Measurements from ENCODE around the gene SCGB1D4. TPM values are rescaled to one million over a fixed set of nuclear protein-coding genes. Genes with fewer than 3 reads are reported as not detected.

Gene SCGB1D4
- polyA plus RNA-seq, 1 donor (not counting 4 experiments of a cell fraction or from before 2014, with no cell fraction given), result not detected

- Histone ChIP-seq H3K9me3 (ENCODE audit: control insufficient read depth, low read depth, low read length) (no peaks in the 10 kb centered on the region), H3K27me3 (ENCODE audit: control insufficient read depth, extremely low read depth, insufficient read depth, low read length) (peaks cover 5% of the 10 kb centered on the region), H3K4me2 (ENCODE audit: control insufficient read depth, extremely low read depth, insufficient read depth, low read depth, low read length) (no peak overlapping the region), H3K9me1 (ENCODE audit: control insufficient read depth, extremely low read depth, insufficient read depth, low read length) (no peaks in the 10 kb centered on the region), H3K4me3 (ENCODE audit: control insufficient read depth in 2 of 3, extremely low read depth in 1 of 3, insufficient read depth in 2 of 3, low read depth in 1 of 3, low read length in 3 of 3) (no peak overlapping the region), H2AFZ (ENCODE audit: control insufficient read depth, low read length) (no peak overlapping the region), H3K27ac (ENCODE audit: control insufficient read depth, insufficient read depth, low read length) (no peak overlapping the region), H3K79me2 (ENCODE audit: control insufficient read depth, insufficient read depth, low read length) (no peaks in the 10 kb centered on the region), H3K4me1 (ENCODE audit: control insufficient read depth, extremely low read depth, insufficient read depth, low read length) (no peaks in the 10 kb centered on the region), H4K20me1 (ENCODE audit: control insufficient read depth, extremely low read depth, insufficient read depth, low read length) (no peaks in the 10 kb centered on the region), H3K36me3 (ENCODE audit: control insufficient read depth in 2 of 2, extremely low read depth in 1 of 2, insufficient read depth in 2 of 2, low read length in 2 of 2) (no peaks in the 10 kb centered on the region), H3K9ac (ENCODE audit: control insufficient read depth, extremely low read depth, insufficient read depth, low read length) (no peak overlapping the region)
- DNase-seq (ENCODE audit: low read depth, low spot score), result no peak
- dilution Hi-C loops (cut with MboI; ENCODE audit: extremely low pct_ligation_motif_present, low sequenced_read_pairs), result no loop called here
- no peak for FAIRE-seq
- TF ChIP-seq EZH2 (IDR thresholded peaks at IDR 0.05; ENCODE audit: low read length) (no peak), CTCF (optimal IDR thresholded peaks at IDR 0.05 in 1 of 3, IDR thresholded peaks at IDR 0.05 in 1 of 3, conservative IDR thresholded peaks at IDR 0.05 in 1 of 3; ENCODE audit: extremely low read depth in 1 of 3, insufficient read depth in 2 of 3, low read length in 3 of 3) (no peak)
Observed at GRCh38 chr11:62273284-62273683, 25.6 kb downstream of the SCGB1D4 start.

GRCh38 chr11:62269654-62270278 is 29.1 kb downstream of the SCGB1D4 start, which contains the start of gene SCGB2A2:
Gene SCGB2A2, plus strand, starts transcription at chr11:62270158. Its CDS starts 59 bp downstream, at chr11:62270217.
- no peak within 1 kb of the TSS for H3K9ac ChIP-seq (ENCODE audit: control insufficient read depth, extremely low read depth, insufficient read depth, low read length)

More at GRCh38 chr11:62269654-62270278, 29.1 kb downstream of the SCGB1D4 start, which contains the start of gene SCGB2A2:
- Histone ChIP-seq H4K20me1 (ENCODE audit: control insufficient read depth, extremely low read depth, insufficient read depth, low read length) (no peaks in the 10 kb centered on the region), H3K27ac (ENCODE audit: control insufficient read depth, insufficient read depth, low read length) (no peak within 1 kb of the TSS), H3K9me1 (ENCODE audit: control insufficient read depth, extremely low read depth, insufficient read depth, low read length) (no peaks in the 10 kb centered on the region), H3K36me3 (ENCODE audit: control insufficient read depth in 2 of 2, extremely low read depth in 1 of 2, insufficient read depth in 2 of 2, low read length in 2 of 2) (no peaks in the 10 kb centered on the region), H3K4me1 (ENCODE audit: control insufficient read depth, extremely low read depth, insufficient read depth, low read length) (no peaks in the 10 kb centered on the region), H3K27me3 (ENCODE audit: control insufficient read depth, extremely low read depth, insufficient read depth, low read length) (no peaks in the 10 kb centered on the region), H3K79me2 (ENCODE audit: control insufficient read depth, insufficient read depth, low read length) (no peaks in the 10 kb centered on the region), H3K9me3 (ENCODE audit: control insufficient read depth, low read depth, low read length) (no peaks in the 10 kb centered on the region), H3K4me3 (ENCODE audit: control insufficient read depth in 2 of 3, extremely low read depth in 1 of 3, insufficient read depth in 2 of 3, low read depth in 1 of 3, low read length in 3 of 3) (no peak within 1 kb of the TSS), H2AFZ (ENCODE audit: control insufficient read depth, low read length) (no peak within 1 kb of the TSS), H3K4me2 (ENCODE audit: control insufficient read depth, extremely low read depth, insufficient read depth, low read depth, low read length) (no peak within 1 kb of the TSS)
- FAIRE-seq, result no peak
- no peak for DNase-seq (ENCODE audit: low read depth, low spot score)
- peak; percentile 40 to 51 (median 45) for TF ChIP-seq CTCF (optimal IDR thresholded peaks at IDR 0.05 in 1 of 3, IDR thresholded peaks at IDR 0.05 in 1 of 3, conservative IDR thresholded peaks at IDR 0.05 in 1 of 3; ENCODE audit: extremely low read depth in 1 of 3, insufficient read depth in 2 of 3, low read length in 3 of 3)
- TF ChIP-seq EZH2 (IDR thresholded peaks at IDR 0.05; ENCODE audit: low read length), result no peak
- dilution Hi-C loops (cut with MboI; ENCODE audit: extremely low pct_ligation_motif_present, low sequenced_read_pairs), result no loop called here
